ENCODE results near the gene NPAS1.

DNA sequence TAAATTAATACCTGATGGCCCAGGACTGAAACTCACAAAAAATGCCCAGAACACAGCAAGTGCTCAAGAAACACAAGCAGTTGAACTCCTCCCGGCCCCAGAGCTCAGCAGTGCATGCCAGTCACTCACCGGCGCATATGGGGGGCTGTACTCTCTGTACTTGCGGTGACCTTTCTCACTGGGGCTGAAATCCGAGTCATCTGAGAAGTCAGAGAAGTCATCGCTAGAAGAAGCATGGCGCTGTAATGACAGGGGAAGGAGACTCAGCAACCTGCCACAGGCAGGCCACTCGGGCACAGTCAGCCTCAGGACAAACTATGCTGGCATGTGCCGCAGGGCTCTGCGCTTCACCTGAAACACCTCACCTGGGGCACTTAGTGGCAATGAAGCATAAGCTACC, 74.2 kb downstream of the NPAS1 start:
- TF ChIP-seq CTBP1 (IDR thresholded peaks at IDR 0.05; ENCODE audit: borderline replicate concordance) = no peak
- no peak for TF ChIP-seq BHLHE40 (IDR thresholded peaks at IDR 0.05; ENCODE audit: borderline replicate concordance)
- TF ChIP-seq NFRKB (IDR thresholded peaks at IDR 0.05) = no peak
- TF ChIP-seq TARDBP (IDR thresholded peaks at IDR 0.05) = no peak
- no peak for TF ChIP-seq ZNF384 (IDR thresholded peaks at IDR 0.05)
